ENCODE data around the gene NEK10.

- TF ChIP-seq POLR2A (IDR thresholded peaks at IDR 0.05): no peak
- TF ChIP-seq, protein P1, sequence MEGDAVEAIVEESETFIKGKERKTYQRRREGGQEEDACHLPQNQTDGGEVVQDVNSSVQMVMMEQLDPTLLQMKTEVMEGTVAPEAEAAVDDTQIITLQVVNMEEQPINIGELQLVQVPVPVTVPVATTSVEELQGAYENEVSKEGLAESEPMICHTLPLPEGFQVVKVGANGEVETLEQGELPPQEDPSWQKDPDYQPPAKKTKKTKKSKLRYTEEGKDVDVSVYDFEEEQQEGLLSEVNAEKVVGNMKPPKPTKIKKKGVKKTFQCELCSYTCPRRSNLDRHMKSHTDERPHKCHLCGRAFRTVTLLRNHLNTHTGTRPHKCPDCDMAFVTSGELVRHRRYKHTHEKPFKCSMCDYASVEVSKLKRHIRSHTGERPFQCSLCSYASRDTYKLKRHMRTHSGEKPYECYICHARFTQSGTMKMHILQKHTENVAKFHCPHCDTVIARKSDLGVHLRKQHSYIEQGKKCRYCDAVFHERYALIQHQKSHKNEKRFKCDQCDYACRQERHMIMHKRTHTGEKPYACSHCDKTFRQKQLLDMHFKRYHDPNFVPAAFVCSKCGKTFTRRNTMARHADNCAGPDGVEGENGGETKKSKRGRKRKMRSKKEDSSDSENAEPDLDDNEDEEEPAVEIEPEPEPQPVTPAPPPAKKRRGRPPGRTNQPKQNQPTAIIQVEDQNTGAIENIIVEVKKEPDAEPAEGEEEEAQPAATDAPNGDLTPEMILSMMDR (IDR thresholded peaks at IDR 0.05): no peak
Observed at GRCh38 chr3:27200721-27201489, 168.3 kb downstream of the NEK10 start.
